Measurements from ENCODE around the gene NMRK1. TPM values are rescaled to one million over a fixed set of nuclear protein-coding genes. Genes with fewer than 3 reads are reported as not detected.

NMRK1 gene
- total RNA-seq, 2 donors from 2014 or later, result 21.3 to 24.6 TPM

DNA sequence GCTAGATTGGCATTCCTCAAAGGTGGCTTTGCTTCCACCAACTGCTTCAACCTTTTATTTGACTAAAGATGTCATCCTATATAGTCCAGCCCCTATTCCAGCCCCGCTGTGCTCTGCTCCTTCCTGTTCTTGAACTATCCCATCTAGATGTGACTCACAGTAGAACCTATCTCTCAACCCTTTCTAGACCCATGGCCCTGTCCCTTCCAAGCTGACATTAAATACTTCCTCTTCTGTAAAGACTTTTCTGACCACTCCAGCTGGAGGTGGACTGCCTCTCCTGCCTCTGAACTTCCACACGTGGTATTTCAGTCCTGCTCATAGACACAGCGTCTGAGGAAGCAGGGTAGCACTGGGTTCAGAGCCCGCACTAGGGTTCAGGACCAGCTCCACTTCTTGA lies 32.7 kb upstream of the NMRK1 start:
- intact Hi-C loops (cut with DNase I), result no loop called here
- no peaks in the 10 kb centered on the region for H3K27me3 ChIP-seq
- no peaks in the 10 kb centered on the region for H3K4me1 ChIP-seq
- no peak overlapping the region for H3K4me3 ChIP-seq
- no peak overlapping the region for H3K27ac ChIP-seq
- H3K36me3 ChIP-seq, result no peaks in the 10 kb centered on the region
- DNase-seq, result no peak
- no peaks in the 10 kb centered on the region for H3K9me3 ChIP-seq
- H3K9ac ChIP-seq (ENCODE audit: low read depth in 2 of 2, low read length in 2 of 2), result no peak overlapping the region
- TF ChIP-seq, protein P1, sequence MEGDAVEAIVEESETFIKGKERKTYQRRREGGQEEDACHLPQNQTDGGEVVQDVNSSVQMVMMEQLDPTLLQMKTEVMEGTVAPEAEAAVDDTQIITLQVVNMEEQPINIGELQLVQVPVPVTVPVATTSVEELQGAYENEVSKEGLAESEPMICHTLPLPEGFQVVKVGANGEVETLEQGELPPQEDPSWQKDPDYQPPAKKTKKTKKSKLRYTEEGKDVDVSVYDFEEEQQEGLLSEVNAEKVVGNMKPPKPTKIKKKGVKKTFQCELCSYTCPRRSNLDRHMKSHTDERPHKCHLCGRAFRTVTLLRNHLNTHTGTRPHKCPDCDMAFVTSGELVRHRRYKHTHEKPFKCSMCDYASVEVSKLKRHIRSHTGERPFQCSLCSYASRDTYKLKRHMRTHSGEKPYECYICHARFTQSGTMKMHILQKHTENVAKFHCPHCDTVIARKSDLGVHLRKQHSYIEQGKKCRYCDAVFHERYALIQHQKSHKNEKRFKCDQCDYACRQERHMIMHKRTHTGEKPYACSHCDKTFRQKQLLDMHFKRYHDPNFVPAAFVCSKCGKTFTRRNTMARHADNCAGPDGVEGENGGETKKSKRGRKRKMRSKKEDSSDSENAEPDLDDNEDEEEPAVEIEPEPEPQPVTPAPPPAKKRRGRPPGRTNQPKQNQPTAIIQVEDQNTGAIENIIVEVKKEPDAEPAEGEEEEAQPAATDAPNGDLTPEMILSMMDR (IDR thresholded peaks at IDR 0.05), result no peak

DNA sequence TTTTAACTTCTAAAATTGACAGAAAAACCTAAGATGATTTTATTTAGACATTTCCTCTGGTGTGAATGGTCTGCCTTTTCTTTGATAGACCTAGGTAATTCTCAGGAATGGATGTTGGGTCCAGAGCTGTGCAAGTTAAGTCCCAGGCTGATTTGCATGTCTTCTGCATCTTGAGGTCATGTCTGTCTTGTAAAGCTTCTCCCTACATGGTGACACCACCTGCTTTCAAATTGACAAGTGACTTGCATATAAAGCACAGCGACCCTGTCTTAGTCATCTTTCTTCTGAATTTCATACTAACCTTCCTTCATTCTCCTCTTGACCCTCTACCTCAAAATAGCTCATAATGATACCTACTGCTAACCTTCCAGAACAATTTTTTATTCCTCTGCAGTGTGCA lies 29.6 kb upstream of the NMRK1 start:
- no peak overlapping the region for H3K4me3 ChIP-seq
- no peaks in the 10 kb centered on the region for H3K27me3 ChIP-seq
- H3K4me1 ChIP-seq, result no peaks in the 10 kb centered on the region
- no peak for DNase-seq
- intact Hi-C loops (cut with DNase I), result no loop called here
- no peaks in the 10 kb centered on the region for H3K9me3 ChIP-seq
- TF ChIP-seq, protein P1 (IDR thresholded peaks at IDR 0.05), result no peak
- H3K9ac ChIP-seq (ENCODE audit: low read depth in 2 of 2, low read length in 2 of 2), result no peak overlapping the region
- no peaks in the 10 kb centered on the region for H3K36me3 ChIP-seq
- no peak overlapping the region for H3K27ac ChIP-seq

DNA sequence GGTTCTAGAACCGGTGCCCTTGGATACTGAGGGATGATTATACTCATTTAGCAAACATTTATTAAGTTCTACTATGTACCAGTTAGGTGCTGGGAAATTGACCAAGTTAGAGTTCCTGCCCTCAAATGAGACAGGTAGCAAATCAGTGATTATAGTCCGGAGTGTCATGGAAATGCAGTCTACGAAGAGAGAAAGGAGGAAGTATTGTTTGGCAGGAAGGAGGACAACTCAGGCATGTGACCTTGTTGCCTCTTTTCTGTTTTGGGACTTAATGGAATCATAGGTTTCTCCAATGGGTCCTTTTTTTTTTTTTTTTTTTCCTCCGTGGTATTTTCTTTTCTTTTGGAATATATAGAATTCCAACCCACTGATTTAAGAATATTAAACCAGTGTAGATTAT lies 28.4 kb upstream of the NMRK1 start:
- TF ChIP-seq, protein P1 (IDR thresholded peaks at IDR 0.05), result no peak
- H3K4me3 ChIP-seq, result no peak overlapping the region
- intact Hi-C loops (cut with DNase I), result no loop called here
- no peak overlapping the region for H3K27ac ChIP-seq
- no peak for DNase-seq
- H3K27me3 ChIP-seq, result no peaks in the 10 kb centered on the region
- H3K9me3 ChIP-seq, result no peaks in the 10 kb centered on the region
- no peak overlapping the region for H3K9ac ChIP-seq (ENCODE audit: low read depth in 2 of 2, low read length in 2 of 2)
- H3K4me1 ChIP-seq, result no peaks in the 10 kb centered on the region
- H3K36me3 ChIP-seq, result no peaks in the 10 kb centered on the region

DNA sequence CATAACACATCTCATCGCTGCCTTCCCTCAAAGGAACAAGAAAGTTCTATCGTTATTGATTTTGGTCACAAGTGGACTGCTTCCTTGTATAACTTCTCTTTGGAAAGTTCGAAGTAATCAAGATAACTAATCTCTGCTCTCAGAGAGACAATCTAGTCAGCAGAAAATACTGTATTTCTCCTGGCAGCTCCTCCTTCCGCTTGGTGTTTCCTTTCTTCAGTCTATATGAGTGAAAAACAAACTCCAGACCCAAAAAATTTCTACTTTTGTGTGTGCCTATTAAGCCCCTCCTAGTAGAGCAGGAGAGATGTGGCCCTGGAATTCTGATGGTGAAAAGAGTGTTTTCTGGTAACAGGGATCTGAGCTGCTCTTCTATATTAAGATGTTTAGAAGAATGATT lies 24.8 kb upstream of the NMRK1 start:
- no peak overlapping the region for H3K27ac ChIP-seq
- TF ChIP-seq, protein P1 (IDR thresholded peaks at IDR 0.05), result no peak
- no peak for DNase-seq

DNA sequence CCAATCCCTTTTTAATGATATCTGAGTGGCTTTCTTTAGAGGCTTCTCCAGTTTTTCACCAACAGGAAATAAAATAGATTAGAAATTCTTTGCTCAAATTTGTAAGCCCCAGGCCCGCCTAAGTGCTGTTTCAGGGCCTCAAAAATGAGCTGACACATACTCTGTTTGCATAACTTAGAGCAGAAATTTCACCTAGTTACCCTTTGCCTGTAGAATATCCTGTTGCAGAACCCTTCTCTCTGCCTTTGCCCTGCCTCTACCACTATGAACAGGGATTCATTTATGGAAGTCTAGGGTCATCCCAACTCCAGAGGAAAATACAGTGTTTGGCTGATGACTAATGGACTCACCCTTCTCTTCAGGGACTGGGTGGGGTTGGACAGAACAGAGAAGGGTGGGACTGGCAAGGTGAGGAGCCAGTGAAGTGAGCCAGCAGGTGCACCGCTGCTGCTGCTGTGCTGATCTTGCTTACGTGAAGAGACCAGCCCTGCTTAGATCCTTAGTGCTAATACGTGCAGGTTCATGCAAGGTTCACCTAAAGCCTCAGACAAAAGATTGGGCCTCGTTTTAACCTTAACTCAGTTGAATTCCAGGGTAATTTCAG lies 23.2 kb upstream of the NMRK1 start:
- Histone ChIP-seq H3K4me1 (peaks cover 6% of the 10 kb centered on the region), H3K9me3 (no peaks in the 10 kb centered on the region), H3K4me3 (no peak overlapping the region), H3K27ac (peak overlapping the region; percentile 56), H3K36me3 (no peaks in the 10 kb centered on the region), H3K9ac (ENCODE audit: low read depth in 2 of 2, low read length in 2 of 2) (no peak overlapping the region), H3K27me3 (no peaks in the 10 kb centered on the region)
- DNase-seq, result peak; percentile 66
- TF ChIP-seq, protein P1 (IDR thresholded peaks at IDR 0.05), result no peak
- intact Hi-C loops (cut with DNase I), result no loop called here

More for the DNA sequence above, 24.8 kb upstream of the NMRK1 start:
- peaks cover 6% of the 10 kb centered on the region for H3K4me1 ChIP-seq
- no peak overlapping the region for H3K9ac ChIP-seq (ENCODE audit: low read depth in 2 of 2, low read length in 2 of 2)
- H3K9me3 ChIP-seq, result no peaks in the 10 kb centered on the region
- intact Hi-C loops (cut with DNase I), result no loop called here
- H3K27me3 ChIP-seq, result no peaks in the 10 kb centered on the region
- H3K4me3 ChIP-seq, result no peak overlapping the region
- H3K36me3 ChIP-seq, result no peaks in the 10 kb centered on the region
